Measurements from ENCODE around the gene MIB2.

MIB2 gene

GRCh38 chr1:1616045-1616790 lies 918 bp downstream of the MIB2 start:
- DNase-seq = no peak

DNA sequence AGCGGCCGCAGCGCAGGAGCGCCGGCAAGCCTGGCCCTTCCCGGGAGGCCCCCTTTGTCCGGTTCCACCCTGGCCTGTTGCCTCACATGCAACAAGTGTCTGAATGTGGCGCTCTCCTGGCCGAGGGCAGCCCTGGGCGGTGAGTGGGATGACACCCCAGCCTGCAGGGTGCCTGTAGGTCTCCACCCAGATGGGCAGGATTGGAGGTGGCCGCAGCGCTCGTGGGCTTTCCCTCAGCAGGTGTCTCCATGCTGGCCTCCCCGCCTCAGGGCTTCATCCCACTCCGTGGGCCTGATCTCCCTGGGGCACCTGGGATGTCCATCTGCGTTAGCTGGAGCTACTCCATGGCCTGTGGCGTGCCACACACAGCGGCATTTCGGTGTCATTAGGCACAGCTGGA lies 1.5 kb downstream of the MIB2 start:
- DNase-seq = no peak

DNA sequence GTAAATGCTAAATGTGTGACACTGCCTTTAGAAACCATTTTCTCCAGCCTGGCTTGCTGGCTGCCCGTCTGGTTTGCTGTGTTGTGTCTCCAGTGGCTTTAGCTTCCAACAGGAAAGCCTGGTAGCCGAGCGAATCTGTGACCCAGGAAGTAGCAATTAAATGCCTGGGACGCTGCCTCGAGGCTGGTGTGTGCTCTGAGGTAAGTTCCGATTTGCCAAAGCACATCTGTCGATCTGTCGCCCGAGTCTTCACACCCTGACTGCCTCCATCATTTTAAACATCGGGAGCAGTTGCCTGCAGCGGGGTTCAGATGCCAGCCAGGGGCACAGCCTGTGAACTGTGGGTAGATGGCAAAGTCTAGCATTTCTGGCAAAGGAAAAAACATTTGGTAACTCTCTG lies 2.2 kb downstream of the MIB2 start:
- no peak for DNase-seq

- no peak for DNase-seq
Observed at GRCh38 chr1:1617925-1618324, 2.6 kb downstream of the MIB2 start.

DNA sequence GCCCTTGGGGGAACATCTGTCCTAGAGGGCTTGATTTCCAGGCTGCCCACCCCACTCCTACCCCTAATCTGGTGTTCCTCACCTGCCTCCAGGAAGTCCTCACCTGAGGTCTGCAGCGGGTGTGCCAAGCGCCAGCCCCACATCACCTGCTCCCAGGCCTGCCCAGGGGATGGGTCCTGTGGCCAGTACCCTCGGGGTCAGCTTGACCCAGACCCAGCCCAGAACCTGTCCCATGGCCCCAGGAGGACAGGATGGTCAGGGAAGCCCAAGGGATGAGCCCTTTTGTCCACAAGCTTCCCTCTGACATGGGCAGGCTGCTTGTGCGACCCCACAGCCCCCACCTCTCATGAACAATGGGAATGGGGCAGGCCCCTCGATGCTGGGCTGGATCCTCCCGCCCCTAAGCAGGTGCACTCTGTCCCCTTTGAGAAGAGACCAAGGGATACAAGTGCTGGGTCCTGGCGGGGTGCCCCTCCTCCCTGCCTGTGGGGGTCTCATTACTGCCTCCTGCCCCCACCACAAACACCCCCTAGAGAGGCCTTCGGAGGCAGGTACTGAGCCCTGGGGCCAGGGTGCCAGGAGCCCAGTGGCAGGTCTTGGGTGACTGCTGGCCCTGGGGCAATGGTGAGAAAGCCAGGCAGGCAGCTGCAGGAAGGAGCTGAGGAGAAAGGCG lies 3.2 kb downstream of the MIB2 start:
- no peak for DNase-seq

- DNase-seq = no peak
Observed at GRCh38 chr1:1619917-1620361, 4.6 kb downstream of the MIB2 start.

DNA sequence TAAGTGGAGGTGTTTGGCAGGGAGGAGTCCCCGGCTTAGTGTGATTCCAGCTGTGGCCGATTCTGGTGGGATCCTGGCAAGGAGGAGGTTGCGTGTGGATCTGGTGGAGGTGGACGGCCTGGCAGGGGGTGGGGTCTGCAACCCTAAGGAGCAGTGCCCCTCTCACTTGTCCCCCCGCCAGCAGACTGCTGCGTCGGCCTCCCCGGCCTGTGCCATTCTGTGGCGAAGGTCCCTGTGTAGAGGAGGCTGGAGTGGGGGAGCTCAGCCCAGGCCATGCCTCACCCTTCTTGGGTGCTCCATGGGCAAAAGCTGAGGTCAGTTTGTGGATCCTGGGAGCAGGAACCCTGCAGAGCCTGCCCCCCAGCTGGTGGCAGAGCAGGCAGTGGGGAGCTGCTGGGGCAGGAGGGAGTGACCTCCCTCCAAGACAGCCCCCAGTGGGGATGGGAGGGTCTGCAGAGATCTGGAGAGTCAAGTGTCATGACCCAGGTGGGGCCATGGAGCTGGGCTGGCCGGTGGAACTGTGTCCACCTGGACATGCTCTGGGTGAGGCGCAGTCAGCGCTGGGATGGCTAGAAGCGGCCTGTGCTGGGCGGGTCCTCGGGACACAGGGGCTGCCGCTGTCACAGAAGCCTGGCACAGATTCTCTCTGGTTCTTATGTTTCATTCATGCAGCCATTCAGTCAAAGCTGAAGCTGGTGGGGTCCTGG lies 5.3 kb downstream of the MIB2 start:
- no peak for DNase-seq

GRCh38 chr1:1621173-1622009 lies 6.1 kb downstream of the MIB2 start:
- no peak for DNase-seq

GRCh38 chr1:1622010-1622787 lies 6.9 kb downstream of the MIB2 start:
- no peak for DNase-seq

DNA sequence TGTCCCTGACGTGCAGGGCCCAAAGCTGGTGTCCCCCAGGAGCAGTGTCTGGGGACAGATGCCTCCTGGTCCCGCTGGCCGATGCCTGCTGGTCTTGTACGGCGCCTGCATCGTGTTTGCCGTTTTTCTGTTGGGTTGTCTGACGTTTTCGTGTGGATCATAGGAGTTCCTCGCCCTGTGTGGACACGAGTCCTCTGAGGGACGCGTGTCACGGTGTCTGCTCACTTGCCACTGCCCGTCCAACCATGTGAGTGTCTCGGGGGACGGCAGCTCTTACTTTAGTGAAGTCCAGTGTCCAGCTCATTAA lies 7.4 kb downstream of the MIB2 start:
- DNase-seq = no peak

DNA sequence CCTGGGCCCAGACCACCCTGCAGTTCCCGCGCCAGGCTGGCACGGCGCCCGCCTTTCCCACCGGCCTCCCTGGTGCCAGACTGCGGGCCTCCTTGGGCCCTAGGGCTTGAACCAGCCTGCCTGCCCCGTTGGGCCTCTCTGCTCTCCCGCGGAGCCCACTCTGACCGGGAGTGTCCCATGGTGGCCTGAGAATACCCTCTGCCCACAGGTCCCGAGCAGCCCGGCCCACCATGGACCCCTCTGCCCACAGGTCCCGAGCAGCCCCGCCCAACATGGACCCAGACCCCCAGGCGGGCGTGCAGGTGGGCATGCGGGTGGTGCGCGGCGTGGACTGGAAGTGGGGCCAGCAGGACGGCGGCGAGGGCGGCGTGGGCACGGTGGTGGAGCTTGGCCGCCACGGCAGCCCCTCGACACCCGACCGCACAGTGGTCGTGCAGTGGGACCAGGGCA lies 7.9 kb downstream of the MIB2 start:
- no peak for DNase-seq

DNA sequence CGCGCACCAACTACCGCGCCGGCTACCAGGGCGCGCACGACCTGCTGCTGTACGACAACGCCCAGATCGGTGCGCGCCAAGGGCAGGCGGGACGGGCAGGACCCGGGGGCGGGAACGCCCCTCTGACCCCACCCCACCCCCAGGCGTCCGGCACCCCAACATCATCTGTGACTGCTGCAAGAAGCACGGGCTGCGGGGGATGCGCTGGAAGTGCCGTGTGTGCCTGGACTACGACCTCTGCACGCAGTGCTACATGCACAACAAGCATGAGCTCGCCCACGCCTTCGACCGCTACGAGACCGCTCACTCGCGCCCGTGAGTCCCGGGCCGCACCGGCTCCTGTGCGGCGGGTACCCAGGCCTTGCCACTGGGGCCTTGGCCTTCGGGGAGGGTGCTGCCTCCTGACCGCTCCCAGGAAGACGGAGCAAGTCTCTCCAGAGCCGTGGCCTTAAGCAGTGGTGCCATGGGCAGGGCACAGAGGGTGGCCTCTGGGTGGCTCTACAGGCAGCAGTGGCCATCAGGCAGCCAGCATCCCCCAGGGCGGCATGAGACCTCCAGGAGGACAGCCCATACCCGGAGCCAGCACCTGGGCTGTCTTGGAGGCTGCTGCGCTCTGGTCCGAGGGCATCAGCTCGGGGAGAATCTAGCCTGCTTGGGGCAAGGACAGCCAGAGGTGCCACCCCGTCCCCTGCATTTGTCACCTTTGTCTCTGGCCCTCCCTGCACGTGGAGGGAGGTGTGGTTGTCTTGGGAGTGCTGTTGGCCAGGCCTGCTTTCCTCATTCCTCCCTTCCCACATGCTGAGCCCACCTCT lies 8.5 kb downstream of the MIB2 start:
- DNase-seq = no peak

- no peak for DNase-seq
Observed at GRCh38 chr1:1624443-1625403, 9.4 kb downstream of the MIB2 start.

DNA sequence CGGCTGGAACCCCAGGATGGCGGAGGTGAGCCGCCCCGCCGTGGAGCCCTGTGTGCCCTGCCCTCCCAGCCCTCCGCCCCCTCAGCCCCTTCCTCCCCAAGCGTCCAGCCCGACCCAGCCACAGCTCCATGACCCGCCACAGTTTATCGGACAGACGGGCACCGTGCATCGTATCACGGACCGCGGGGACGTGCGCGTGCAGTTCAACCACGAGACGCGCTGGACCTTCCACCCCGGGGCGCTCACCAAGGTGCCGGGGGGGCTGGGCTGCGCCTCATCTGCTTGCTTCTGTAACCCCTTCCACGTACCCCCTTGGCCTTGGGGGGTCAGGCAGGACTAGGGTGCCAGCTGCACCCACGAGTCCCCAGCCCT lies 10.1 kb downstream of the MIB2 start:
- no peak for DNase-seq

GRCh38 chr1:1625824-1626206 lies 10.5 kb downstream of the MIB2 start:
- no peak for DNase-seq

DNA sequence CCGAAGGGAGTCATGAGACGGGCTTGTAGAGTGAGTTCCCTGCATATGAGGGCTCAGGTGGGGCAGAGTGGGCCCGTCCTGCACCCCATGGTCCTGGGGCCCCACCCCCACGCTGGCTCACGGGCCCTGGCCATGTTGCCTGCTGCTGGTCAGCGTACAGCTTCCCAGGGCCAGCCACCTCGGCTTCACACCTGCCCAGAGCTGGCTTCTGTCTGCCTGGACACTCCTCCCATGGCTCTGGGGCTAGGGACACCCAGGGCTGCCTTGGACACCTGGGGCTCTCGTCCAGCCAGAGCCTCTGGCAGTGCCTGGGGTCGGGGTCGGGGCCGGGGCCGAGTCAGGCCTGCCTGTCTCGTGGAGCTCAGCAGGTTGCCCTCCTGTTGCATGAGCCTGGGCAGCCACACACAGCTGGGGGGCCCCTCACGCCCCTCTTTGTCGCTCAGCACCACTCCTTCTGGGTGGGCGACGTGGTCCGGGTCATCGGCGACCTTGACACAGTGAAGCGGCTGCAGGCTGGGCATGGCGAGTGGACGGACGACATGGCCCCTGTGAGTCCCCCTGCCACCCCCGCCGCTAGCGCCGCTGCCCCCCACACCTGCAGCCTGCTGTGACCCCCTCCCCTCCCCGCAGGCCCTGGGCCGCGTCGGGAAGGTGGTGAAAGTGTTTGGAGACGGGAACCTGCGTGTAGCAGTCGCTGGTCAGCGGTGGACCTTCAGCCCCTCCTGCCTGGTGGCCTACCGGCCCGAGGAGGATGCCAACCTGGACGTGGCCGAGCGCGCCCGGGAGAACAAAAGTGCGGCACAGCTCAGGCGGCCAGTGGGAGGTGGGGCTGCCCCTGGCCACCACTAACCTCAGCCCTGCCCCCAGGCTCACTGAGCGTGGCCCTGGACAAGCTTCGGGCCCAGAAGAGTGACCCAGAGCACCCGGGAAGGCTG lies 11.2 kb downstream of the MIB2 start:
- no peak for DNase-seq

DNA sequence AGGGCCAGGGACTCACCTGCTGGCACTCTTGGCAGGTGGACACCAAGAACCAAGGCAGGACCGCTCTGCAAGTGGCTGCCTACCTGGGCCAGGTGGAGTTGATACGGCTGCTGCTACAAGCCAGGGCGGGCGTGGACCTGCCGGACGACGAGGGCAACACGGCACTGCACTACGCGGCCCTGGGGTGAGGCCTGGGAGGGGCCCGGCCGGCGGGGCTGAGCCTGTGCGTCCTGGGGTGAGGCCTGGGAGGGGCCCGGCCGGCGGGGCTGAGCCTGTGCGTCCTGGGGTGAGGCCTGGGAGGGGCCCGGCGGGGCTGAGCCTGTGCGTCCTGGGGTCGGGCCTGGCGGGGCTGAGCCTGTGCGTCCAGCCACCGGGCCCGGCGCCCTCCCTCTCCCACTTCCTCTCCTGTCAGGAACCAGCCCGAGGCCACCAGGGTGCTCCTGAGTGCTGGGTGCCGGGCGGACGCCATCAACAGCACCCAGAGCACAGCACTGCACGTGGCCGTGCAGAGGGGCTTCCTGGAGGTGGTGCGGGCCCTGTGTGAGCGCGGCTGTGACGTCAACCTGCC lies 12.0 kb downstream of the MIB2 start:
- no peak for DNase-seq

GRCh38 chr1:1627829-1628753 lies 12.8 kb downstream of the MIB2 start:
- no peak for DNase-seq

Measured in AML-193 (cell line).